Spinal cord (tissue), 10 donors: Measurements from ENCODE around the gene ABCD3. TPM values are rescaled to one million over a fixed set of nuclear protein-coding genes. Genes with fewer than 3 reads are reported as not detected.
A peak's percentile ranks its signal among the peaks of the same experiment; 100 is the strongest.

Experiments
- DNase-seq, 6 donors: peaks; one replicate each; pipeline versions ENCODE4 v3.0.0 to v3.0.0-alpha.2; 2013 to 2015; ENCODE audit warnings: low spot score in 6 of 6, low read depth in 4 of 6
- H3K27ac ChIP-seq: one replicate; pipeline ENCODE4 v1.5.1; 2013; ENCODE audit warnings: low read depth, low read length, control low read depth
- H3K27me3 ChIP-seq: one replicate; pipeline ENCODE4 v1.6.1; 2013; ENCODE audit warnings: low read length; ENCODE audit not compliant: control insufficient read depth, insufficient read depth
- H3K36me3 ChIP-seq: one replicate; pipeline ENCODE4 v1.6.1; 2013; ENCODE audit warnings: low read length; ENCODE audit not compliant: control insufficient read depth, insufficient read depth
- H3K4me1 ChIP-seq: one replicate; pipeline ENCODE4 v1.6.1; 2013; ENCODE audit warnings: low read length; ENCODE audit not compliant: control insufficient read depth, insufficient read depth
- H3K4me3 ChIP-seq: one replicate; pipeline ENCODE4 v1.5.1; 2013; ENCODE audit warnings: low read depth, low read length, control low read depth
- H3K9me3 ChIP-seq: one replicate; pipeline ENCODE4 v1.6.1; 2013; ENCODE audit warnings: low read length; ENCODE audit not compliant: control insufficient read depth, insufficient read depth
- WGBS: methylation state at CpG from one replicate; pipeline ENCODE4 v1.1.5; 2013; ENCODE audit warnings: missing lambda C conversion rate; ENCODE audit not compliant: insufficient coverage; 5-methylcytosine and 5-hydroxymethylcytosine counted together
- polyA plus RNA-seq, 2 donors: library from polyadenylated mRNA; unstranded; fragments of 120-200 nt; gene quantifications; one replicate each; pipeline ENCODE4 v1.2.1, GENCODE V29; 2013; ENCODE audit not compliant: insufficient read length in 2 of 2
- total RNA-seq, 2 donors: library from RNA; depleted of rRNA in 1 of 2; stranded (reverse); fragments of 120-200 nt in 1 of 2; fragments of >200 nt in 1 of 2; gene quantifications; one replicate each; pipeline versions ENCODE4 v1.2.3 to v1.2.4, GENCODE V29; 2013 to 2014
- donor health status: healthy.

ABCD3 gene
- total and polyA plus RNA-seq, 4 donors, result 52.9 to 95.5 (median 61.0) TPM

DNA sequence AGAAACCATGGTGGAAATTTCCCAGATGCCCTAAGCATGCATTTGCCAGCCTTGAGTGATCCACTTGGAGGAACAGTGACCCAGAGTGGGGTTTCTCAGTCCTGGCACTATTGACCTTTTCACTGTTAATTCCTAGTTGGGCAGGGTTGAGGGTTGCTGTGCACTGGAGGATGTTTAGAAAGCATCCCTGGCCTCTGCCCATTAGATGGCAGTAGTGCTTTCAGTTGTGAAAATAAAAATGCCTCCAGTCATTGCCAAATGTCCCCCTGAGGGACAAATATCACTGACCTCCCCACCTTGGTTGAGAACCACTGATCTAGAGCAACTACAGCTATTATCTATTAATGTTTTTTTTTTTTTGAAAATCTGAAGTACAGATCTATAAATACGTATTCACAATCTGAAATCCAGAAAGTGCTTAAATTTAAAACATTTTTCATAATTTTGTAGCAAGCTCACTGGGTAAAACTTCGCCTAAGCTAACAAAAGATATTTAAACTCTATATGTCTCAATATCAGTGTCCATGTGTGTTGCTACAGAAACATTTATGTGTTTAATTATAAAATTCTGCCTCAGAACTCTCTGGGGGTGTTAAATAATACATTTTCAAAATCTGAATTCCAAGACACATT is 96.0 kb downstream of the ABCD3 start:
- peak in 2 of 6 donors; percentile 59 to 74 for DNase-seq
- Histone ChIP-seq H3K4me3 (no peak overlapping the region), H3K9me3 (no peaks in the 10 kb centered on the region), H3K36me3 (no peaks in the 10 kb centered on the region), H3K27me3 (no peaks in the 10 kb centered on the region), H3K27ac (no peak overlapping the region), H3K4me1 (no peaks in the 10 kb centered on the region)
- no CpG with 5 or more reads among the region's 2 CpGs for WGBS

DNA sequence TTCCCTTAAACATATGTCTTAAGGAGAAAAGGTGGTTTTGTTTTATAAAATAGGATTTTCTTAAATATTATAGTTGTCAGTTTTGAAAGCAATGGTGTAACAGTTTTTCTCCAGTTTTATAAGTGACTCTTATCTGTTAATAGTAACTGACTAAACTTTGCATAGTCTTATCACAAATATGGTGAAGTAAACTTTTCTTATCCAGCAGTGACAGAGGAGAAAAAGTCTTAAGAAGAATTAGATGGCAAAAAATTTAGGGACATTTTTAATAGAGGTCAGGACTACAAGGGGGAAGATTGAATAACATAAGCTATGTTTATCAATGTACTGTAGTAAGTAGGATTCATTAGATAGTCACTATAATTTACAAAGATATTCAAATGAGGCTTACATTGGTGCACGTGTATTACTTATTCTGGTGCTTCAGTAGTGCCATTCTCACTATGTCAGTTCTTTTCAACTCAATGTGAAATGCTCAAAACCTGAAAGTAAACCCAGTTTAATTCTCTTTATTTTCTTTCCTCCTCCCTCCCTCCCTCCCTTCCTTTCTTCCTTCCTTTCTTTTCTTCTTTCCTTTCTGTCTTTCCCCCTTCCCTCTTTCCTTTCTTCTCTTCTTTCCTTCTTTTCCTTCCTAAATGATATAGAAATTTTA is 97.2 kb downstream of the ABCD3 start:
- no peak for DNase-seq
- Histone ChIP-seq H3K27me3 (no peaks in the 10 kb centered on the region), H3K27ac (no peak overlapping the region), H3K4me1 (no peaks in the 10 kb centered on the region), H3K36me3 (no peaks in the 10 kb centered on the region), H3K4me3 (no peak overlapping the region), H3K9me3 (no peaks in the 10 kb centered on the region)
- whole genome bisulfite sequencing, result no CpG with 5 or more reads among the region's 1 CpG

DNA sequence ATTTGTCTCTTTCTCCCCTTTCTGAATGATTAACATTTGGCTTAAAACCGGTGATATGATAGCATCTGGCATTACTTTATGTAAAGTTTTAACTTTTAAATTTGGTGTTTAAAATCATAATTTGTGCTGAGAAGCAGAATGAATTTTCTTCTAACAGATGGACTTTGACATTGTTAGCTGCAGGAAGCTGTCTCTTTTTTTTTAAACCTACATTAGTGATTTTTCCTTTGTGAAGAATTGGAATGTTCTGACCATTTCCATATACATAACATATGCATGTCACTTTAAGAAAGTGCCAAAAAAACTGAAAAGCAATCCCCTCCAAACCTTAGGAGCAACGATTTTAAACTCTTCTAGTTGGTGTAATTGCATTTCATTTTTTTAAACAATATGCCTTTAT is 101.2 kb downstream of the ABCD3 start:
- no CpG with 5 or more reads among the region's 2 CpGs for WGBS
- H3K4me1 ChIP-seq, result no peaks in the 10 kb centered on the region
- no peaks in the 10 kb centered on the region for H3K9me3 ChIP-seq
- no peaks in the 10 kb centered on the region for H3K27me3 ChIP-seq
- no peaks in the 10 kb centered on the region for H3K36me3 ChIP-seq
- no peak overlapping the region for H3K27ac ChIP-seq
- no peak overlapping the region for H3K4me3 ChIP-seq
- peak in 1 of 6 donors; percentile 59 for DNase-seq

DNA sequence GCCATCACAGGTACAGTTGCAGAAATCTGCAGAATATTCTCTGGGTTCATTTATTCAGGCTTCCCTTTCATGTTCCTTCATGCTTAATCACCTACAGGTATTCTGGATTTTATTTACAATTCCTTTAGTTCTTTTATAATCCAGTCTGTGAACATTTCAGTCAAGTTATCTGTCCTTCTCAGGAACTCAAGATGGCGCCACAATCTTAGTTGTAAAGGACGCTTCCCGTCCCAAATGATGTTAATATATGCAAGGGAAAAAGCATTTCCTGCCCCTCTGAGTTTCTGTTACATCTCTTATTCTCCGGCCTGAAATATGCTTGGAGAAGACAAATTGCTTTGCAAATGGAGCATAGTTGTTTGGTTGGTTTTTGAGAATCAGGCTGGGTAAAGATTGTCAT is 104.1 kb downstream of the ABCD3 start:
- WGBS, result no CpG with 5 or more reads among the region's 4 CpGs
- peak in 2 of 6 donors; percentile 82 to 91 for DNase-seq
- Histone ChIP-seq H3K9me3 (no peaks in the 10 kb centered on the region), H3K36me3 (no peaks in the 10 kb centered on the region), H3K4me1 (no peaks in the 10 kb centered on the region), H3K27ac (no peak overlapping the region), H3K4me3 (no peak overlapping the region), H3K27me3 (no peaks in the 10 kb centered on the region)

DNA sequence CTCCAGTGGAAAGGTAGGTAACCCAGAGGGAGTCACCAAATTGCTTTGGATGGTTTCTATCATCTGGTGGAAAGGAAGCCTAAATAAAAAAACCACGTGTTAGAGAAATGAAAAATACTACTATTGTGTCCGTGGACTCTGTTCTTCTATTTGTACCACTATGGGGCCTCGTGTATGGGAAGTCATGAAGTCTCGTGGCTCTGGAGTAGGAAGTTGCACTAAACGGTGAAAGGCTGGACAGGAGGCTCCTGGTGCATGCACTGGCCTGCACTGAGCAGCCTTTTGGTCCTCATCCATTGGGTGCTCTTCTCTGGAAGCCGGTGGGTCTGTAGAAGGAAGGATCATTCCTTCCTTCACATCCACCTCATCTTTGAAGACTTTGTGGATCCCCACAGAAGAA is 106.3 kb downstream of the ABCD3 start:
- no peak for DNase-seq
- H3K27ac ChIP-seq, result no peak overlapping the region
- H3K9me3 ChIP-seq, result no peaks in the 10 kb centered on the region
- no peak overlapping the region for H3K4me3 ChIP-seq
- H3K36me3 ChIP-seq, result no peaks in the 10 kb centered on the region
- no peaks in the 10 kb centered on the region for H3K27me3 ChIP-seq
- 92% methylated on average over 5 of the region's 6 CpGs for WGBS
- no peaks in the 10 kb centered on the region for H3K4me1 ChIP-seq

DNA sequence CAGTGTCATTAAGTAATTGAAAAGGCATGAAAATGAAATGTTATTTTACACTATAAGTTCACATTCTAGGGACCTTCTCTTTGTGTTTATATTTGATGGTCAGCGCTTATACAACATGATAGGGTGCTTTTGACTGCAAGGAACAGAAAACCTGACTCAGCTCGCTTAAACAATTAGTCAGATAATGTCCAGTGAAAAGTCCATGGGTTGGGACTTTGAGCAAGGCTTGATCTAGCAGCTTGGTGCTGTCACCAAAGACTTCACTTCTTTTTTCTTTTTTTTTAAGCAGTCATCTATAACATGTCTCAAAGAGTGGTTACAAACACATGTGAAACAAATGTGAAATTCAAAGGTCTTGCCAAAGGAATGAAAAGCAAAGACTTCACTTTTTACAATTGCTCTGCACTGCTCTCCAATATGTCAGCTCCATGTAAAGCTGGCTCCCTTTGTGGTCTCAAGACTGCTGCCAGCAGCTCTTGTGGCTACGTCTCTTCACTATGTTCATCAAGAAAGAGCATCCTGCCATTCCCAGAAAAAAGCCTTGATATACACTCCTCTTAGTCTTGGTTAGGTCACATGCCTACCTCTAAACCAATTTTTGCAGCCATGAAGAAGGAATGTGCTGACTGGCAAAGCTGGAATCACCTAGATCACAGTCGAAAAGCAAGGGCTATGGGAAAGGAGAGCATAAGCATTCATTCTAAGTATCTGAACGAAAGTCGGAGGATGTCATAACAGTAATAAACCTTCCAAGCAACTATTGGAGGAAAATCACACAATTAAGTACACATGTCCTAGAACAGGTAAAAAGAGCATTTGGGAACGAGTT is 108.2 kb downstream of the ABCD3 start:
- H3K27ac ChIP-seq, result no peak overlapping the region
- H3K4me3 ChIP-seq, result no peak overlapping the region
- no peaks in the 10 kb centered on the region for H3K27me3 ChIP-seq
- DNase-seq, result peak in 1 of 6 donors; percentile 61
- 77% methylated on average over 2 of the region's 7 CpGs for WGBS
- no peaks in the 10 kb centered on the region for H3K4me1 ChIP-seq
- no peaks in the 10 kb centered on the region for H3K9me3 ChIP-seq
- no peaks in the 10 kb centered on the region for H3K36me3 ChIP-seq

DNA sequence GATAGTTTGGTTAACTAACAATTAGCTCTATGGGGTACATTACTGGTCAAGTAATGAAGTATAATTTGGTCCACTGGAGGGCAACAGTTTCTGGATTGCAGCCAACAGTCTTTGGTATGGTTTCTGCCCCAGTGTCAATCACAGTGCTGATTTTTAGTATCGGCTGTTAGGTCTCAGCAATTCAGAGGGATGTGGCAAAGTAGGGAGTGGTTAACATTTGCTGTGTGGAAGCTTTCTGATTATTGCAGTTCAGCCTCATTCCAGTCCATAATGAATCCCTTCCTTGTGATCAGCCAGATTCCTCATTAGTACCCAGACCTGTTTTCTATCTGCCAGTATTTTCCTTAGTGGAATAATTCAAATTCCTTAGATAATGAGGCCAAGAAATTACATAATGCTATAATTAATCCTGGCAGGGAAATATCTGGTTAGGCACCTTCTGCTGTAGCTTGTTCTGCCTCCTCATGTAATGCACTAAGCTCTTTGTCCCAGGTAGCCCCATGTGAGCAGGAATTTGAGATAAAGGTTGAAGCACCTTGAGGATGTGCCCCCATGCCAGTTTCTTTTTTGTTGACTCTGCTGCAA is 109.3 kb downstream of the ABCD3 start:
- no peaks in the 10 kb centered on the region for H3K27me3 ChIP-seq
- peak overlapping the region; percentile 6 for H3K27ac ChIP-seq
- no CpG with 5 or more reads among the region's 1 CpG for WGBS
- H3K4me3 ChIP-seq, result no peak overlapping the region
- H3K36me3 ChIP-seq, result no peaks in the 10 kb centered on the region
- H3K9me3 ChIP-seq, result no peaks in the 10 kb centered on the region
- peaks cover under 1% of the 10 kb centered on the region for H3K4me1 ChIP-seq
- peak in 2 of 6 donors; percentile 49 to 57 for DNase-seq

DNA sequence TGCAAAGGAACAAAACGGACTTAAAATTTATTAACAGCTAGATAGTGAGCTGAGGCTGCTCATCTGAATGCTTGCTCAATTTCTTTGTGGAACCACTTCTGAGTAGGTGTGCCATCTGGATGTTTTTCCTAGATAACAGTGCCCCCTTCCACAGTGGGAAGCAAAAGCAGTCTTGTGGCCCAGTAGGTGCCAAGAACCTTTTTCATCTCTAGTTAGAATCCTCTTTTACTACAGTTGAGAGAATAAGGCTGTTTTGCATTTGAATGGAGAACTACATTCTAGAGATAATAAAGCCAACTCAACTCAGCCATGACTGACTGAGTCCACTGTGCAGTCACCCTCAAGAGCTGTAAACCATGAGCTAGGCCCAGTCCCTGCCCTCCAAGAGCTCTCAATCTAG is 110.1 kb downstream of the ABCD3 start:
- peaks cover 3% of the 10 kb centered on the region for H3K4me1 ChIP-seq
- WGBS, result 50% methylated on average over 1 of the region's 1 CpG
- no peaks in the 10 kb centered on the region for H3K9me3 ChIP-seq
- peak overlapping the region; percentile 6 for H3K27ac ChIP-seq
- peak in 2 of 6 donors; percentile 60 to 66 for DNase-seq
- peaks cover 3% of the 10 kb centered on the region for H3K36me3 ChIP-seq
- no peak overlapping the region for H3K4me3 ChIP-seq
- H3K27me3 ChIP-seq, result no peaks in the 10 kb centered on the region

DNA sequence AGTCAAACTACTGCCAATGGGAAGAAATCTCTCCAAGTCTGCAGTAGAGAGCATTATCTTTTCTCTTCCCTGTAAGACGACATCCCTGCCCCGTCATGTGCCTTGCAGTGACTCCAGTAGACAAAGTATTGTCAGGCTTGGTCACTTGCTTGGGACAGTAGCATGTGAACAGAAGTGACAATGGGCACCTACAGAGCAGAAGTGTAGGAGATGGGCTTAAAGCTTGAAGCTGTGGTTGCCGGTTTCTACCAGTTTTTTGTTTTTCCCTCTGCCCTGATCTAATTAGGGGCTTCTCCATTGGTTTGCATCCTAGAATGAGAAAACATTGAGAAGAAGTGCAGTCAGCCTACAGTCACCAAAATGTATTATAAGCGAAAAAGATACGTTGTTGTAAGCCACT is 110.6 kb downstream of the ABCD3 start:
- H3K4me3 ChIP-seq, result no peak overlapping the region
- H3K36me3 ChIP-seq, result peaks cover 3% of the 10 kb centered on the region
- 67% methylated on average over 1 of the region's 5 CpGs for WGBS
- peaks cover 3% of the 10 kb centered on the region for H3K4me1 ChIP-seq
- DNase-seq, result no peak
- no peaks in the 10 kb centered on the region for H3K9me3 ChIP-seq
- H3K27ac ChIP-seq, result no peak overlapping the region
- no peaks in the 10 kb centered on the region for H3K27me3 ChIP-seq
